ENCODE results near the gene FAM20C. TPM values are rescaled to one million over a fixed set of nuclear protein-coding genes. Genes with fewer than 3 reads are reported as not detected.
"Not testable (repeated sequence)": the region's sequence is repeated elsewhere in the genome, so short reads cannot be mapped to it uniquely, and the experiment has no call there.

The FAM20C gene
- total RNA-seq, 1 experiment from 2014 or later, result 87.9 TPM

GRCh38 chr7:262631-263311 is 70.4 kb downstream of the FAM20C start:
- CTCF ChIA-PET; H3F3A ChIP-seq (ENCODE audit: low read length, unreplicated experiment); H3K27ac ChIP-seq (ENCODE audit: low read length); H3K9me3 ChIP-seq (ENCODE audit: low read length); H2AFZ ChIP-seq (ENCODE audit: low read length); H3K9me2 ChIP-seq (replicated peaks; ENCODE audit: low read length); ATAC-seq; H3K4me1 ChIP-seq (ENCODE audit: insufficient read depth, low read length); intact Hi-C loops (cut with micrococcal nuclease); BruUV-seq (replicated peaks); H4K20me1 ChIP-seq (ENCODE audit: low read length); H3K79me2 ChIP-seq (ENCODE audit: low read length); DNase-seq; H3K4me2 ChIP-seq (ENCODE audit: low read length); H3K27me3 ChIP-seq (ENCODE audit: low read length); POLR2A ChIA-PET (ENCODE audit: unreplicated experiment); H3K9ac ChIP-seq (ENCODE audit: low read length); H3K4me3 ChIP-seq (ENCODE audit: low read length): not testable (repeated sequence)
- H3K36me3 ChIP-seq (ENCODE audit: low read depth, low read length), result peaks cover 19% of the 10 kb centered on the region; the same call in 1 of the 2 replicates
- 0 out of 2 replicates have a peak, but pooled peaks have one; percentile 9 for TF ChIP-seq CTCF (conservative IDR thresholded peaks at IDR 0.05; ENCODE audit: low read depth, low read length)

GRCh38 chr7:263483-264351 is 71.3 kb downstream of the FAM20C start:
- H3K27ac ChIP-seq (ENCODE audit: low read length); H3F3A ChIP-seq (ENCODE audit: low read length, unreplicated experiment); BruUV-seq (replicated peaks); intact Hi-C loops (cut with micrococcal nuclease); H3K9me3 ChIP-seq (ENCODE audit: low read length); ATAC-seq; POLR2A ChIA-PET (ENCODE audit: unreplicated experiment); H3K4me3 ChIP-seq (ENCODE audit: low read length); H3K9me2 ChIP-seq (replicated peaks; ENCODE audit: low read length); H3K4me1 ChIP-seq (ENCODE audit: insufficient read depth, low read length); H2AFZ ChIP-seq (ENCODE audit: low read length); DNase-seq; H3K9ac ChIP-seq (ENCODE audit: low read length); H3K27me3 ChIP-seq (ENCODE audit: low read length); H3K79me2 ChIP-seq (ENCODE audit: low read length); H4K20me1 ChIP-seq (ENCODE audit: low read length); H3K4me2 ChIP-seq (ENCODE audit: low read length): not testable (repeated sequence)
- peak; percentile 53 for TF ChIP-seq CTCF (conservative IDR thresholded peaks at IDR 0.05; ENCODE audit: low read depth, low read length)
- CTCF ChIA-PET, result interaction anchor here (0.6 kb wide), 2 partner anchors 100 to 219 kb away, joined by 3 read pairs; no protein-coding TSS in a partner anchor
- H3K36me3 ChIP-seq (ENCODE audit: low read depth, low read length), result peaks cover 15% of the 10 kb centered on the region; the same call in 1 of the 2 replicates

GRCh38 chr7:264541-265191 is 72.3 kb downstream of the FAM20C start:
- H3K36me3 ChIP-seq (ENCODE audit: low read depth, low read length), result peaks cover 9% of the 10 kb centered on the region; the same call in 1 of the 2 replicates
- no peaks in the 10 kb centered on the region for H3K4me1 ChIP-seq (ENCODE audit: insufficient read depth, low read length)
- ChIA-PET POLR2A (ENCODE audit: unreplicated experiment) (no interaction called here), CTCF (interaction anchor here (0.6 kb wide), 1 partner anchor 220 kb away, joined by 3 read pairs; no protein-coding TSS in a partner anchor)
- H3K27me3 ChIP-seq (ENCODE audit: low read length), result no peaks in the 10 kb centered on the region
- no peaks in the 10 kb centered on the region for H3F3A ChIP-seq (ENCODE audit: low read length, unreplicated experiment)
- H3K9me2 ChIP-seq (replicated peaks; ENCODE audit: low read length), result no peaks in the 10 kb centered on the region
- no peak overlapping the region for H3K4me3 ChIP-seq (ENCODE audit: low read length)
- no peaks in the 10 kb centered on the region for H4K20me1 ChIP-seq (ENCODE audit: low read length)
- ATAC-seq (no peak; the same call in 1 of the 2 replicates), DNase-seq (peak; percentile 12)
- no peak overlapping the region for H3K27ac ChIP-seq (ENCODE audit: low read length)
- no TSS peak for BruUV-seq (replicated peaks)
- intact Hi-C loops (cut with micrococcal nuclease), result no loop called here
- TF ChIP-seq EZH2 (IDR thresholded peaks at IDR 0.05; ENCODE audit: low read length, unreplicated experiment) (no peak), EZH2phosphoT487 (IDR thresholded peaks at IDR 0.05; ENCODE audit: borderline replicate concordance, low read length) (no peak), CTCF (conservative IDR thresholded peaks at IDR 0.05; ENCODE audit: low read depth, low read length) (no peak)
- H2AFZ ChIP-seq (ENCODE audit: low read length), result no peak overlapping the region
- H3K79me2 ChIP-seq (ENCODE audit: low read length), result no peaks in the 10 kb centered on the region
- peaks cover 8% of the 10 kb centered on the region; the same call in 1 of the 2 replicates for H3K9me3 ChIP-seq (ENCODE audit: low read length)
- no peak overlapping the region for H3K4me2 ChIP-seq (ENCODE audit: low read length)
- H3K9ac ChIP-seq (ENCODE audit: low read length), result no peak overlapping the region

Measured in PC-3 (cell line).